Loucy (cell line): ENCODE results near the gene MLST8.
"Not testable (repeated sequence)": the region's sequence is repeated elsewhere in the genome, so short reads cannot be mapped to it uniquely, and the experiment has no call there.

ENCODE experiments used
- EZH2phosphoT487 ChIP-seq: fragments of 200-600 bp; IDR thresholded peaks from 2 replicates; pipeline ENCODE4 v1.6.1; 2018; ENCODE audit warnings: antibody characterized with exemption, mild to moderate bottlenecking, moderate library complexity, borderline replicate concordance
- TF ChIP-seq, protein P1 (sequence below): fragments of 200-600 bp; sonication (generic); conservative IDR thresholded peaks from 2 replicates; pipeline ENCODE4 v1.5.1; 2014; ENCODE audit warnings: mild to moderate bottlenecking, antibody characterized with exemption, low read length

- TF ChIP-seq, protein P1, sequence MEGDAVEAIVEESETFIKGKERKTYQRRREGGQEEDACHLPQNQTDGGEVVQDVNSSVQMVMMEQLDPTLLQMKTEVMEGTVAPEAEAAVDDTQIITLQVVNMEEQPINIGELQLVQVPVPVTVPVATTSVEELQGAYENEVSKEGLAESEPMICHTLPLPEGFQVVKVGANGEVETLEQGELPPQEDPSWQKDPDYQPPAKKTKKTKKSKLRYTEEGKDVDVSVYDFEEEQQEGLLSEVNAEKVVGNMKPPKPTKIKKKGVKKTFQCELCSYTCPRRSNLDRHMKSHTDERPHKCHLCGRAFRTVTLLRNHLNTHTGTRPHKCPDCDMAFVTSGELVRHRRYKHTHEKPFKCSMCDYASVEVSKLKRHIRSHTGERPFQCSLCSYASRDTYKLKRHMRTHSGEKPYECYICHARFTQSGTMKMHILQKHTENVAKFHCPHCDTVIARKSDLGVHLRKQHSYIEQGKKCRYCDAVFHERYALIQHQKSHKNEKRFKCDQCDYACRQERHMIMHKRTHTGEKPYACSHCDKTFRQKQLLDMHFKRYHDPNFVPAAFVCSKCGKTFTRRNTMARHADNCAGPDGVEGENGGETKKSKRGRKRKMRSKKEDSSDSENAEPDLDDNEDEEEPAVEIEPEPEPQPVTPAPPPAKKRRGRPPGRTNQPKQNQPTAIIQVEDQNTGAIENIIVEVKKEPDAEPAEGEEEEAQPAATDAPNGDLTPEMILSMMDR: not testable (repeated sequence)
- not testable (repeated sequence) for TF ChIP-seq EZH2phosphoT487
These were observed 53.3 kb downstream of the MLST8 start for GRCh38 chr16:2258530-2258929.
